HG02759 (cell line): ENCODE data around the gene ANKRD40CL.
"Not testable (repeated sequence)": the region's sequence is repeated elsewhere in the genome, so short reads cannot be mapped to it uniquely, and the experiment has no call there.

Experiments used
- ATAC-seq: cut with Tn5 transposase; IDR thresholded peaks from one replicate; pipeline ENCODE4 v1.9.1; 2021; ENCODE audit warnings: mild to moderate bottlenecking, moderate library complexity; ENCODE audit not compliant: unreplicated experiment

The ANKRD40CL gene

DNA sequence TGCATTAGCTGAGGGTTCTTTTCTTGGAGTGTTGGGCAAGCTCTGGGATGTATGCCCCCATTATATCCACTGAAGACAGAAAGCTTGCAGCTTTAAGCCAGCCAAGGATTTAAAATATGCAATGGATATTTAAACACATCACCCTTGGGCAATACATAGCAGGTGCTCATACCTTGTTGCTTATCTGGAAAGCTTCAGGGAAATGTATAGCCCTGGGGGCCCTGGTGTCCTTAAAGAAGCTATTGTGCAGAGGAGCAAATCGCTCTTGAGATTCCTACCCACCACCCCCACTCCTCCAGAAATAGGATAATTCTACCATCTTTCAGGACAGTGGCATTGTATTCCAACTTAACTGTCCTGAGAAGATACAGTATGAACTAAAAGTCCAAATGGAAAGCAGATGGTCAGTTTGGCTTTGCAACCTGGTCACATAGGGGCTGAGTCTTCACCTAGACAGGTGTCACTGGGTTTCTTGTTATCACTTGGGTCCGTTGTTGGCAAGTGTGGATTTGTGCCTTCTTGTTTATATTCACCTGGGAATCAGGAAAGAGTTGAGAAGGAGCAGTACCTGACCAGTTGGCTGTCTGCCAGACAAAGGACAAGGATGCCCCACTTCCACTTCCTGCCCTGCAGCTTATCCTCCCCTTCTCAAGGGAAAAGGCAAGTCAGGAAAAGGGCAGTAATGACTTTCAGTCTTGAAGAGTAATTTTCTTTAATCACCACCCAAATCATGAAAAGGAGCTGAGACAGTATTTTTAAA lies 3.4 kb downstream of the ANKRD40CL start:
- ATAC-seq, result no peak

DNA sequence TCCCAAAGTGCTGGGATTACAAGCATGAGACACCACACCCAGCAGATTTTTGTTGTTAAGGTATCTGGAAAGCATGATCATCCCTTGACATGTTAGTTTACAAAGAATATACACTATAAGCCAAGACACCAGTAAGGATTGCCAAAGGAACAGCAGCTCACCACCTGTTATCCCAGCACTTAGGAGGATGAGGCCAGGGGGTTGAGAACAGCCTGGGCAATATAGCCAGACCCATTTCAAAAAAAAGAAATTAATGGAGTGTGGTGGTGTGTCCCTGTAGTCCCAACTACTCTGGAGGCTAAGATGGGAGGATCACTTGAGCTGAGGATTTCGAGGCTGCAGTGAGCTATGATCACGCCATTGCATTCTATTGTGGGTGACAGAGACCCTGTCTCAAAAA lies 5.1 kb downstream of the ANKRD40CL start:
- no peak for ATAC-seq

DNA sequence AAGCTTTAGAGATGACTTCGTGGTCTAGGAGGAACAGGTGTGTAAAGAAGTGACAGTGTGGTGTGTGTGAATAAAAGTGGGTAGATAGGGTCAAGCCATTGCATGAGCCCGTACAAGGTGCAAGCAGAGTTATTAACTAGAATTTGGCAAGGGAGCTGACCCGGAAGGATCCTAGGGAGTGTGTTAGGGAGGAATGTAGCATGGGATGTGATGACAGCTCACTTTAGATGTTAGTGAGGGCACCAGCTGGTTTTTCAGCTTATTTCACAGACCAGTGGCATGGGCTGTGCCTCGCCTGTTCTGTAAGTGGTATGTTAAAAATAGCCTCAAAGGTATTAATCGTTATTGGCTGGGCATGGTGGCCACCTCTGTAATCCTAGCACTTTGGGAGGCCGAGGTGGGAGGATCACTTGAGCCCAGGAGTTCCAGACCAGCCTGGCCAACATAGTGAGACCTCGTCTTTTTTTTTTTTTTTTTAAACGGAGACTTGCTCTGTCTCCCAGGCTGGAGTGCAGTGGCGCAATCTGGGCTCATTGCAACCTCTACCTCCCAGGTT lies 8.3 kb downstream of the ANKRD40CL start:
- no peak for ATAC-seq

- no peak for ATAC-seq
Measured at GRCh38 chr17:50758524-50758923, 8.8 kb downstream of the ANKRD40CL start.

DNA sequence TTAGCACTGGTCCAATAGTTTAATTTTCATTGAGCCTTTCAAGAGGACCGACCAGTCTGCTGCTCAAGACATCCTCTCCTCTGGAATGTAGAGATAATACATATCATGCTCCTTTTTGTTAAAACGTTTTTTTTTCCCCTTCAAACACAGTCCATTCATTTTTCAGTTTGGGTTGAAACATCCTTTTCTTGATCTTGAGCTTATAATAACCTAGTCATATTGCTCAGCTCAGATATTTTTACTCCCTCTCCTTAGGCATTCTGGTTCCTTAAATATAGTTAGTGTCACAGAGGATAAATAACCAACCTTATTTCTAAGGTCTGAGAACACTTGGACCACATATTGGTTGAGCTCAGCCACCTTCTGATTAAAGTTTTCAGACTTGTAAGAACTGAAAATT lies 12.8 kb downstream of the ANKRD40CL start:
- ATAC-seq, result no peak

DNA sequence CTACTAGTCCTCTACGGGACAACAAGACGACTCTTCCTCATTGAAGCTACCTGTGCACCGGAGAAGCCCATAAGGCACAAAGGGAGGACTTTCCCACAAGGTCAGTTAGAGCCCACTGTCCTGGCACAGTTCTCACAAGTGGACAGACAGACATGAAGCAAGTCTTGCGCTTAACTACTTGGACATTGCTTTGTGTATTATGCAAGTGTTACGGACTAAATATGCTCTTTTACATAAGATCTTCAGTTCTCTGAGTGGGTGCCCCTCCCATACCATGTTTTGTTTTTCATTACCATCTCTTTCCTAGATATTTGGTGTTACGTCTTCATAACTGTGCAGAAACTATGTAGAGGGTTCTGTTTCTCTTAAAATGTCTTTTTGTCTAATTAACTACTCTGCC lies 18.1 kb downstream of the ANKRD40CL start:
- ATAC-seq, result no peak

GRCh38 chr17:50745631-50746030 lies 21.7 kb downstream of the ANKRD40CL start:
- no peak for ATAC-seq

GRCh38 chr17:50739098-50739497 lies 28.2 kb downstream of the ANKRD40CL start:
- ATAC-seq, result no peak

- no peak for ATAC-seq
Measured at GRCh38 chr17:50737118-50737698, 30.1 kb downstream of the ANKRD40CL start.

- no peak for ATAC-seq
Measured at GRCh38 chr17:50735287-50735686, 32.0 kb downstream of the ANKRD40CL start.

GRCh38 chr17:50731575-50732460 lies 35.5 kb downstream of the ANKRD40CL start:
- no peak for ATAC-seq

GRCh38 chr17:50728881-50729765 lies 38.2 kb downstream of the ANKRD40CL start:
- ATAC-seq, result no peak

GRCh38 chr17:50728112-50728429 lies 39.2 kb downstream of the ANKRD40CL start:
- no peak for ATAC-seq

GRCh38 chr17:50725769-50726655 lies 41.3 kb downstream of the ANKRD40CL start:
- no peak for ATAC-seq

DNA sequence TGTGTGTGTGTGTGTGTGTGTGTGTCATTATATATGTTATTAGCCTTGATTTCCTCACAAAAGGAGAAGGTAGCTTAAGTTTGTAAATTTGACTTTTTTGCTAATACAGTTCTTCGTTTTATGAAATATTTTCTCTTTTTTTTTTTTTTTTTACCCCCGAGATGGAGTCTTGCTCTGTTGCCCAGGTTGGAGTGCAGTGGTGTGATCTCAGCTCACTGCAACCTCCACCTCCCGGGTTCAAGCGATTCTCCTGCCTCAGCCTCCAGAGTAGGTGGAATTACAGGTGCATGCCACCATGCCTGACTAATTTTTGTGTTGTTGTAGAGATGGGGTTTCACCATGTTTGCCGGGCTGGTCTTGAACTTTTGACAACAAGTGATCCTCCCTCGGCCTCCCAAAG lies 42.7 kb downstream of the ANKRD40CL start:
- ATAC-seq, result not testable (repeated sequence)

DNA sequence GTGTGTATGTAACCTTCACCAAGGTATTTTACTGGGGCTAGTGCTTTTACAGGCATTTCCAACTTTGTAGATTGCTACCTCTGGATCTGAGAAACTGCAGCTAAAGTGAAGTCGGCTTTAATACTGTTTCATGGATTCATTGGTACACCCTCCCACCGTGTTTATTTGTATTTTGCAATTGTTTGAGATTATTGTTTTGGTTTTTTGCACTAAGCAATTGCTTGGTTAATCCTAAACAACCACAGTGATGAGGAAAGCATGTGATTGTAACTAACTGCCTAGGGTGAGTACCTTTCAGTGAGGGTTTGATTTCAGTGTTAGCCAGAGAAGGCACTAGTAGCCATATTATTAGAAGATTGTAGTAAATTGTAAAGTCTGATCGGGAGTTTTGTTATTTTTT lies 44.6 kb downstream of the ANKRD40CL start:
- no peak for ATAC-seq

GRCh38 chr17:50721194-50722010 lies 45.9 kb downstream of the ANKRD40CL start:
- ATAC-seq, result no peak

- ATAC-seq, result no peak
Measured at GRCh38 chr17:50719924-50720794, 47.2 kb downstream of the ANKRD40CL start.
